ENCODE data around the gene ABHD8.

Gene ABHD8, protein sequence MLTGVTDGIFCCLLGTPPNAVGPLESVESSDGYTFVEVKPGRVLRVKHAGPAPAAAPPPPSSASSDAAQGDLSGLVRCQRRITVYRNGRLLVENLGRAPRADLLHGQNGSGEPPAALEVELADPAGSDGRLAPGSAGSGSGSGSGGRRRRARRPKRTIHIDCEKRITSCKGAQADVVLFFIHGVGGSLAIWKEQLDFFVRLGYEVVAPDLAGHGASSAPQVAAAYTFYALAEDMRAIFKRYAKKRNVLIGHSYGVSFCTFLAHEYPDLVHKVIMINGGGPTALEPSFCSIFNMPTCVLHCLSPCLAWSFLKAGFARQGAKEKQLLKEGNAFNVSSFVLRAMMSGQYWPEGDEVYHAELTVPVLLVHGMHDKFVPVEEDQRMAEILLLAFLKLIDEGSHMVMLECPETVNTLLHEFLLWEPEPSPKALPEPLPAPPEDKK

DNA sequence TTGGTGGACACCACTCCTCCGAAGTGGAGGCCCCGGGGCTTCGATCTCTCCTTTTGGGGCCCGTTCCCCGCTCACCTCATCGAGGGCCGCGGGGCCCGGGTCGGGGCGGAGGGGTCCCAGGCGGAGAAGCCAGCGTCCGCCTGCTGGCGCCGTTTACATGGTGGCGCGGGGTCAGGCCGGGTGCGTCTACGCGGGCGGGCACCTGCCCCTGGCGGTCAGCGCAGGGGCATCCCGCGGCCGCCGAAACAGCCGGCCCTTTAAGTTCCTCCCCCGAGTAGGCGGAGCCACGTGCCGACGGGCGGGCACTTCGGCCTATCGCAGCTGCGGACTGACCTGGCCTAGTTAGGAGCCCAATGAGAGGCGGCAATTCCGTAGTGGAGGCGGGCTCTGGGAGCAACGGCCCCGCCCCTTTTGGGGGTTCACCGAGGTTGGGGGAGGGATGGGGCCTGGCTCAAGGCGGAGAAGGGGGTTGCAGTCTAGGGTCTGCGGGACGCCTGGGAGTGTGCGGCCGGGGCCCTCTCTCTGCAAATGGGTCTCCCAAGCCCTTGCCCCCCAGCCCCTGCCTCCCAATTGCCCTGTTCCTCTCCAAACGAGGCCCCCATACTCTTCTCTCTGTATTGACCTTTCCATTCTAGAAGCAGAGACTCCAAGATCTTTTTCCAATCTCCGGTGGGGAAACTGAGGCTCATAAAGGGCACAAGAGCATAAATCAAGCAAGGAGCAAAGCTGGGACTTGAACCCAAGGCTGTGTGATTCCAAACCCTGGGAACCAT is at the start of gene ABHD8:
ABHD8 (minus strand) TSS at position 259 of the 773 bp plus-strand sequence. CDS start 1,809 bp downstream, outside the sequence.
- DNase-seq (ENCODE audit: extremely low read depth in 1 of 2, low read depth in 1 of 2) = peak; percentile 82 to 88

DNA sequence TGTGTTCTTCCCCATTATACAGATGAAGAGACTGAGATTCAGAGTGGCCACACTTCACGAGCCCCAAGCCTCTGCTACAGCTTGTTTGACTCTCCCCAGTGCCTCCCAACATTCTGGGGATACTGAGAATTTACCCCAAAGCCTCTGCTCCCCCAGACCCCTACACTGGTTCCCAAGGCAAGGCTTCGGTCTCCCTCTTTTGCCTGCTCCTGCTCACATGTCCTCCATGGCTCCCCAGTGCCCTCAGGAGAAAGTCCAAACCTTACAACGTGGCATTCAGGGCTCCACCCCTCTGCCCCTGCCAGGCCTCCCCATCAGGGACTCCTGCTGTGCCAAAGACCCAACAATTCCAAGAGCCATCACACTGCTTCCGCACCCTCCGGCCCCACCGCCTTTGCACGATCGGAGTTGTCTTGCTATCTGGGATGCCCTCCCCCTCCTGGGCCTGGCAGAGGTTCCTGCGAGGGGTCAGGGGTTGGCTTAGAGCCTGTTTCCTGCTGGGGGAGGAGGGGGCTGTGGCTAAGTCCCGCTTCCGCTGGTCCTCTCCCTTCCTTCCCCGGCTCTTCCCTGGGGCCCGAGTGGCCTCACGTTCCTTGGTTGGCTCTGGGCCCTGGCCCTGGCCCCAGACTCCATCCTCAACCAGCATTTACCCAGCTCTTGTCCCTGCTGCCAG is 49.5 kb upstream of the ABHD8 start:
- DNase-seq (ENCODE audit: extremely low read depth in 1 of 2, low read depth in 1 of 2) = no peak

- DNase-seq (ENCODE audit: extremely low read depth in 1 of 2, low read depth in 1 of 2) = no peak
Measured at GRCh38 chr19:17351815-17352435, 48.7 kb upstream of the ABHD8 start.

DNA sequence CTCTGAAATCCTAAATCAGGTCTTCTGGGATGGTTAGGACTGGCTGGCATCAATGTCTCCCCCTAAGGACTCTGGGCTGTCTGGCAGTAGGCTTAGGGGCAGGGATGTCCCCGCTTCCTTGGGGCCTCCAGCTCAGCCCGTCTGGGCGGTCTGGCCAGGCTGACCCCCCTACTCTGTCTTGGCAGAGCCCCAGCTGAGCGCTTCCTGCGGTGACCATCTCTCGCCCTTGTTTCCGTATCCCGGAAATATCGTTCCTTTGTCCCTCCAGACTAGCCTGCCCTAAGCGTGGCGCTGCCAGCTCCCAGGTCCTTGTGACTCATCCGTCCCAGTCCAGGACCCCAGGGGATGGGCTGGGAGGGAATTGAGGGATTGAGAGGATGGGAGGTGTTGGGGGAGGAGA is 45.5 kb upstream of the ABHD8 start:
- DNase-seq (ENCODE audit: extremely low read depth in 1 of 2, low read depth in 1 of 2) = no peak

DNA sequence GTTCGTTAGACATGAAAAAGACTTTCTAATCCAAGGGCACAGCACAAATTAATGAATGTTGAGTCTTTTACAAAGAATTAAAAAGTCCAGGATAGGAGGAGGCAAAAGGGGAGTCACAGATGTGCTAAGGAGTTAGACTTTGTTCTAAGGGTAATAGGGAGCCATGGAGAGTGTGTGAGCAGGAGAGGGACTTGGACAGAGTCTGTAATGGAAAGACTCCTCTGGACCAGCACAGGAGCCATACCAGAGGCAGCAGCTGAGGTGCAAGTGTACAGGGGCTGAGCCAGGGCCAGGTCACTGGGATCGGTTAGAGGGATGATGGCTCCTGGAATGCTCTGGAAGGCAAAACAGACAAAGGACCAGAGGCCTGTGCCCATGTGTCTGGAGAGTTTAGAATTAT is 44.7 kb upstream of the ABHD8 start:
- DNase-seq (ENCODE audit: extremely low read depth in 1 of 2, low read depth in 1 of 2) = no peak

- no peak for DNase-seq (ENCODE audit: extremely low read depth in 1 of 2, low read depth in 1 of 2)
Measured at GRCh38 chr19:17347361-17347760, 44.1 kb upstream of the ABHD8 start.

DNA sequence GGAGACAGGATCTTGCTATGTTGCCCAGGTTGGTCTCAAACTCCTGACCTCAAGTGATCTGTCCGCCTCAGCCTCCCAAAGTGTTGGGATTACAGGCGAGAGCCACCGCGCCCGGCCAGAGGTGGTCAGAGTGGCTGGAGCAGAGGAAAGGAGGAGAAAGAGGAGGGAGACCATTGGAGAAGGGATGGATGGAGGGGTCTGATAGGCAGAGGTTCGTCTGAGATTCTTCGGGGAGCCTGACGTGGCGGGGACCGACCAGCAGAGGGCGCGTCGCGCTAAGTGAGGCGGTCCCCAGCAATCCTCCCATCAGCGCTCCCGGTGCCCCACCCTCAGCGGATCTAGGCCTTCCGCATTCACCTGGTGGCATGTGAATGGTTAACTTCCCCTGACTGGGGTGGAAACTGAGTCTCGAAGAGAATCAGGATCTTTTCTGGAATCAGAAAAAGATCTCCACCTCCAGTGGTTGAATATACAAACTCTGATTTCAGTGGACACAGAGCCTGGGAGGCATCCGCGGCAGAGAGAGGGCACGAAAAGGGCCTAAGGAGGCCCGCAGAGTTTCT is 43.0 kb upstream of the ABHD8 start:
- peak; percentile 34 to 60 for DNase-seq (ENCODE audit: extremely low read depth in 1 of 2, low read depth in 1 of 2)

- no peak for DNase-seq (ENCODE audit: extremely low read depth in 1 of 2, low read depth in 1 of 2)
Measured at GRCh38 chr19:17341845-17342244, 38.6 kb upstream of the ABHD8 start.

DNA sequence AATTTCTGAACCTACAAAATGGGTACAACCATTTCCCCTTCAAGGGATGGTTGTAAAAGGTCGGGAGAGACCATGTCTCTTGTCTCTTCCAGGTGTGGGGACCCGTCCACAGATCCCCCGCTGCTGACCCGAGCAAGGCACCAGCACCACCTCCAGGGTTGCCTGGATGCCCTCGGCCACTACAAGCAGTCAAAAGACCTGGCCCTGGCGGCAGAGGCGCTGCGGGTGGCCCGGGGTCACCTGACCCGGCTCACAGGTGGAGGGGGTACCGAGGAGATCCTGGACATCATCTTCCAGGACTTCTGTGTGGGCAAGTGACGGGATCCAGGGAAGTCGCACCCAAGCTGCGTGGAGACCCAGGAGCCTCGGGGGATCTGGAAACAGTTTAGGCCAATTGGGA is 38.2 kb upstream of the ABHD8 start:
- DNase-seq (ENCODE audit: extremely low read depth in 1 of 2, low read depth in 1 of 2) = no peak

DNA sequence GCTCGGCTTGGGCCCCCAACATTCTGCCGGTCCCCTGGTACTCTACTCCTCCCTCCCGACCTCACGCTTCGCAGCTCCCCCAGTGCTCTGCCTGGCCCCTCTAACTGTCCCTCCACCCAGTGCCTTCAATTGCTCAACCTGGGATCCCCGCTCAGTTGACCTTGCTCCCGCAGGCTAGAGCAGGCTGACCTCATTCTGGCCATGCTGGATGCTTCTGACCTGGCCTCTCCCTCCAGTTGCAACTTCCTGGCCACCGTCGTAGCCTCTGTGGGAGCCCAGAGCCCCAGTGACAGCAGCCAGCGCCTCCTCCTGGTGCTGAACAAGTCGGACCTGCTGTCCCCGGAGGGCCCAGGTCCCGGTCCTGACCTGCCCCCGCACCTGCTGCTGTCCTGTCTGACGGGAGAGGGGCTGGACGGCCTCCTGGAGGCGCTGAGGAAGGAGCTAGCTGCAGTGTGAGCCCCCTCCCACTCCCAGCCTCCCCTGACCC is 37.7 kb upstream of the ABHD8 start:
- DNase-seq (ENCODE audit: extremely low read depth in 1 of 2, low read depth in 1 of 2) = no peak

GRCh38 chr19:17340302-17340870 is 37.2 kb upstream of the ABHD8 start:
- DNase-seq (ENCODE audit: extremely low read depth in 1 of 2, low read depth in 1 of 2) = no peak

DNA sequence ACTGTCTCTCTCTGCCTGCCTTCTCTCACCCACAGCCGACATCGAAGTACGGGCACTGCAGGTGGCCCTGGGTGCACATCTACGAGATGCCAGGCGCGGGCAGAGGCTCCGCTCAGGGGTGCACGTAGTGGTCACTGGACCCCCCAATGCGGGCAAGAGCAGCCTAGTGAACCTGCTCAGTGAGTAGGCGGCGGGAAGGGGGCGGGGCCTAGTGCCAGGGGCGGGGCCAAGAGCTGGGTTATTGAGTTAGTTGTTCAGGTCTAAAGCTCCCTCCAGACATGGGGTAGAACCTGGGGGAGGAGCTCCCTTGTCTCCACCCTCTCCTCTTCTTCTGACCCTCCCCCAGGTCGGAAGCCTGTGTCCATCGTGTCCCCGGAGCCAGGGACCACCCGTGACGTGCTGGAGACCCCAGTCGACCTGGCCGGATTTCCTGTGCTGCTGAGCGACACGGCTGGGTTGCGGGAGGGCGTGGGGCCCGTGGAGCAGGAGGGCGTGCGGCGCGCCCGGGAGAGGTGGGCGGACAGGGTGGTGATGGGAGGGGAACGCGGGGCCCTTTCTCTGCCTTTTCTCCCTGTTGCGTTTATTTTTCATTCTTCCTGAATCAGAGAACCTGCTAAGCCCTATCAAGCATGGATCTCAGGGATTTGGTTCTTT is 36.0 kb upstream of the ABHD8 start:
- no peak for DNase-seq (ENCODE audit: extremely low read depth in 1 of 2, low read depth in 1 of 2)

DNA sequence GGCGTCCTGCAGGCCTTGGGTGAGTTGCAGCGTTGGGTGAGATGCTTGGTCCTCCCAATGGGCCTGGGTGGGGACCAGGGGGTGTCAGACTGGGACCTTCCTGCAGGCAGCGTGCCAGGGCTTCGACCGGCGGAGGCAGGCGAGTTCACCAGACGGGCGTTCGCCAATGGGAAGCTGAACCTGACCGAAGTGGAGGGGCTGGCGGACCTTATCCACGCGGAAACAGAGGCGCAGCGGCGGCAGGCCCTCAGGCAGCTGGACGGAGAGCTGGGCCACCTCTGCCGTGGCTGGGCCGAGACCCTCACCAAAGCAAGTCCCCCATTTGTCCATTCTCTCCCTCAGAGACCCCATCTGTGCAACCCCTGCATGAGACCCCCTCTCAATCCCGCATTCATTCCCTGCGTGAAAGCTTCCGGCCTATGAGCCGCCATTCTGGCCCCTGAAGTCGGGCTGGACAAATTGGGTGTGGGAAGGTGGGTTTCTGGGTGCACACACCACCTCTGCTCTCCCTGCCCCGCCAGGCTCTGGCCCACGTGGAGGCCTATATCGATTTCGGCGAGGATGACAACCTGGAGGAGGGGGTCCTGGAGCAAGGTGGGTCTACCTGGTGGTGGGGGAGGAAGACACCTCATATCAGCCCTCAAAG is 35.3 kb upstream of the ABHD8 start:
- DNase-seq (ENCODE audit: extremely low read depth in 1 of 2, low read depth in 1 of 2) = no peak

DNA sequence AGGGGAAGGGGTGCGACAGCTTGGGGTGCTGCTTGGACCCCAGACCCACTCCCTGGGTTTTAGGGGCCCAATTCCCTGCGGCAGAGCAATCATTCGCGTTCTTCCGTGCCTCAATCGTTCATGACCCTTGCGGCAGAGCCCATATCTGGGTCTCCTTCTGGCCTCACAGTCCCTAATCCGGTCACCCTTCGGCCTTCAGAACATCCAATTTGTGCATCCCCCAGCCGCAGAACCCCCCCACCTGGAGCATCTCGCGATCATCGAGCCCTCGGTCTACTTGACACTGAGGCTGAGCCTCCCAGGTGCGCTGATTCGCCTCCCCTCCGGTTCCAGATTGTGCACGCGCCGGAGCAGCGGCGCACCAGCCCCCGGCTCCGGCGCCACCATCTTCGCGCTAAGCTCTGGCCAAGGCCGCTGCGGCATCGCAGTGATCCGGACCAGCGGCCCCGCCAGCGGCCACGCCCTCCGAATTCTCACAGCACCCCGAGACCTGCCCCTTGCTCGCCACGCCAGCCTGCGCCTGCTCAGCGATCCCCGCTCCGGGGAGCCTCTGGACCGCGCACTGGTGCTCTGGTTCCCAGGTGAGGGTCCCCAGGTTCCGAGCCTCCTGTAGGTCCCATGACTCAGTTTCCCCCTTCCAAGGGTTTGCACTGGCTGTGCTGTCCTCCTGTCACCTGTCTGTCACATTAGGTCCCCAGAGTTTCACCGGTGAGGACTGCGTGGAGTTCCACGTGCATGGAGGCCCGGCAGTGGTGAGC is 34.6 kb upstream of the ABHD8 start:
- no peak for DNase-seq (ENCODE audit: extremely low read depth in 1 of 2, low read depth in 1 of 2)

- peak; percentile 87 to 94 for DNase-seq (ENCODE audit: extremely low read depth in 1 of 2, low read depth in 1 of 2)
Measured at GRCh38 chr19:17336872-17337674, 33.8 kb upstream of the ABHD8 start, which contains the start of gene GTPBP3. GTPBP3 (plus strand) TSS chr19:17337553; CDS start chr19:17337612, 59 bp downstream.

GRCh38 chr19:17335575-17335974 is 32.4 kb upstream of the ABHD8 start:
- DNase-seq (ENCODE audit: extremely low read depth in 1 of 2, low read depth in 1 of 2) = no peak

All from activated CD8-positive, alpha-beta memory T cell treated with anti-CD3 and anti-CD28 coated beads for 1 hour (primary cell).